Vein endothelial cell (primary cell): ENCODE measurements around the gene PLXNB3. TPM values are rescaled to one million over a fixed set of nuclear protein-coding genes. Genes with fewer than 3 reads are reported as not detected.

Source experiments
- total RNA-seq: library from RNA; depleted of rRNA; stranded (reverse); fragments of >200 nt; gene quantifications from 2 replicates; pipeline ENCODE4 v1.2.3, GENCODE V29; 2012

The PLXNB3 gene
- total RNA-seq: 11.0 and 11.4 TPM in 2 replicates

DNA sequence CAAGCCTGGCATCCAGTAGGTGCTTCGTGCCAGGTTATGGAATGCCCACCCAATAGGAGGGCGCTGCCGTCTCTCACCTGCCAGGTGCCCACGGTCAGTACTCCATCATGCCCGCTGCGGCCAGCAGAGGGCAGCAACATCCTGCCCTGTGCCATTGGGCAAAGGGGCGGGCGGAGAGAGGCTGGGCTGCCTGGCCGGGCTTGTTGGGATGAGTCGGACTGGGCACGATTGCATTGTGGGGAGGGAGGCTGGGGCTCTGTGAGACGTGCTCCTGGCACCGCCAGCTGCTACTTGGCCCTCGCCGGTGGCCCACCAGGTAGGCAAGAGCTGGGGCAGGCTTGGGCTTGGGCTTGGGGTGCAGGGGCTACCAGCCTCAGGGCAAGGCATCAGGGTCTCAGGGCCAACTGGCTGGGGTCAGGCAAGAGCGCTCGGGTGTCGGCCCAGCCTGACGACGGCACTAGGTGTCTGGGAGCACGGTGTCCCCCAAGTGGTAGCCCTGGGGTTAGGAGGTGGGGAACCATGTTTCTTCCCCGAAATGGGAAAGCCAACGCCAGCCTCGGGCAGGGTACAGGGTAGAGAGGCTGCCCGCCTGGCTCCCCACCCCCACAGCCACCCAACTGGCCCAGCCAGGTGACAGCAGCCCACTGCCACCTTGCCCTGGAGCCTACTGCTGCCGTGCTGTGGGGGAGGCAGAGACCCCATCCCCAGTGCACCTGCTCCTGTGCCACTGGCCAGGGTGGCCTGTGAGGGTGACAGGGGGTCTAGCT lies at the start of gene PLXNB3:
Gene PLXNB3 (plus strand): TSS at position 261 of the 767 bp plus-strand sequence. CDS start 1,287 bp downstream, outside the sequence.

DNA sequence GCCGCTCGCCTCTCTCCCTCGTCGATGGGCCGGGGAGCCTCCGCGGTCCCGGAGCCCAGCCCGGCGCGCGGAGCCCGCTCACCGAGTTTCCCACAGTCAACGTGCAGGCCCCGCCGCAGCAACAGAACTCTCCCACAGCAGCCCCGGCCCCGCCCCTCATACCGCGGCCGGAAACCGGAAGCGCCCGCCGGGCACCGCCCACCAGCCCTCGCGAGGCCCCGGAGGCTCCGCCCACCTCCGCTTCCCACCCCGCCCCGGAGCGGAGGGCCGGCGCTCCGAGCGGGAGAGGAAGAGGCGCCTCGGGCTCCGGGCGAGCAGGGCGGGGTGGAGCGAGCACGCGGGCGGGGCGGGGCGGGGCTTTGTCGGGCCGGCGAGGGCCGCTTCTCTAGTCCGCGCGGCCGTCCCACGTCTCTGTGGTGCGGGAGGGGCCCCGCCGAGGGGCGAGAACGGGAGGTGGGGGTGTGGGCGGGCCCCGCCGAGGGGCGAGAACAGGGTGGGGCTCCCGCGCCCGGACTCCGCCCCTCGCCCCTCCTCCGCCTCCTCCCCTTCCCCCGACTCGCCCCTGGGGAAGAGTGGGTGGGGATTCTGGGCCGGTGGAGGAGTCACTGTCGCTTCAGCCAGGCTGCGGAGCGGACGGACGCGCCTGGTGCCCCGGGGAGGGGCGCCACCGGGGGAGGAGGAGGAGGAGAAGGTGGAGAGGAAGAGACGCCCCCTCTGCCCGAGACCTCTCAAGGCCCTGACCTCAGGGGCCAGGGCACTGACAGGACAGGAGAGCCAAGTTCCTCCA lies 39.6 kb upstream of the PLXNB3 start, which contains the start of the genes ABCD1 and BCAP31:
Gene ABCD1 (plus strand): TSS at position 605 of the 787 bp plus-strand sequence. CDS start 411 bp downstream, outside the sequence.
Gene BCAP31 (minus strand): TSS at position 136 of the 787 bp plus-strand sequence. CDS start 1,143 bp downstream, outside the sequence.

DNA sequence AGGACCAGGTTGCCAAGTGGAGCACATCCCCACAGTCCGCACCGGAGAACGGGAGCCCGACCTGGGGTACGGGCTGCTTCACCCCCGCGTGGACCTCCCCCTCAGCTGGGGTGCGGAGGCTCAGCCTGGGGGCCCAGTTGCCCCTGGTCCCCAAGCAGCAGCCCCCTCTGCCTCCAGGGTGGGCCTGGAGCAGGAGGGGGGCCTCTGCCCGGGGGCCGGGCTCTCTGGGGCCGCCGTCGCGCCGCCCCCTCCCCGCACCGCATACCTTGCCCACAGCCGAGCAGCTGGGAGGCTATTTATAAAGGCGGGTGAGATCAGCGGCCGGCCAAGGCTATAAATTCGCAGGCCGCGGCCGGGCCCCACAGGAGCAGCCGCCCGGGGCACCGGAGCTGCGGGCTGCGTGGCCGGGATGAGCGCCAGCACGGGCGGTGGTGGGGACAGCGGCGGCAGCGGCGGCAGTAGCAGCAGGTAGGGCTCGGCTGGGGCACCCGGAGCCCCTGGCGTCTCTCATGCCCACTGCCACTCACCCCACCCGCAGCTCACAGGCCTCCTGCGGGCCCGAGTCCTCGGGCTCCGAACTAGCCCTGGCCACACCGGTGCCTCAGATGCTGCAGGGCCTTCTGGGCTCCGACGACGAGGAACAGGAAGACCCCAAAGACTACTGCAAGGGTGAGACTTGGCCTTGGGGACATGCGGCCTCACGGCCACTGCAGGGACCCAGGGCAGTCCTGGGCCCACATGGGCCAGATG lies 16.8 kb downstream of the PLXNB3 start, which contains the start of gene SRPK3:
Gene SRPK3 (plus strand): TSS at position 364 of the 750 bp plus-strand sequence. CDS start 46 bp downstream, at position 410.

GRCh38 chrX:153794018-153794896 lies 30.2 kb downstream of the PLXNB3 start, which contains the start of the genes IDH3G and SSR4:
Gene IDH3G (minus strand): TSS chrX:153794375. CDS start chrX:153794326, 49 bp downstream.
Gene SSR4 (plus strand): TSS chrX:153794668. CDS start chrX:153794688, 20 bp downstream.

Other genes with a start within 250 kb of the PLXNB3 start
- not detected in 2 replicates for gene ATP2B3, start 246.6 kb upstream of the PLXNB3 start, total RNA-seq
- 34.7 and 38.2 TPM in 2 replicates for gene CCNQ, start 165.1 kb upstream of the PLXNB3 start, total RNA-seq
- 0.19 and 0.33 TPM in 2 replicates for gene DUSP9, start 117.0 kb upstream of the PLXNB3 start, total RNA-seq
- not detected in 2 replicates for gene PNCK, start 90.4 kb upstream of the PLXNB3 start, total RNA-seq
- 12.4 and 24.2 TPM in 2 replicates for gene SLC6A8, start 76.3 kb upstream of the PLXNB3 start, total RNA-seq
- 245 and 312 TPM in 2 replicates for gene BCAP31, start 39.9 kb upstream of the PLXNB3 start, total RNA-seq
- 13.8 and 18.3 TPM in 2 replicates for gene ABCD1, start 39.4 kb upstream of the PLXNB3 start, total RNA-seq
- gene SRPK3, start 16.8 kb downstream of the PLXNB3 start, total RNA-seq: not detected in 2 replicates
- gene IDH3G, start 30.1 kb downstream of the PLXNB3 start, total RNA-seq: 53.2 and 57.8 TPM in 2 replicates
- gene SSR4, start 30.4 kb downstream of the PLXNB3 start, total RNA-seq: 177 and 318 TPM in 2 replicates
- gene PDZD4, start 66.3 kb downstream of the PLXNB3 start, total RNA-seq: 0.29 and 0.33 TPM in 2 replicates
- gene L1CAM, start 121.9 kb downstream of the PLXNB3 start, total RNA-seq: under 0.01 and 0.19 TPM in 2 replicates
- not detected in 2 replicates for gene AVPR2, start 140.4 kb downstream of the PLXNB3 start, total RNA-seq
- gene ARHGAP4, start 162.0 kb downstream of the PLXNB3 start, total RNA-seq: 5.3 and 20.6 TPM in 2 replicates
- 84.9 and 138 TPM in 2 replicates for gene NAA10, start 170.8 kb downstream of the PLXNB3 start, total RNA-seq
- 9.8 and 10.0 TPM in 2 replicates for gene RENBP, start 180.4 kb downstream of the PLXNB3 start, total RNA-seq
- 52.6 and 58.8 TPM in 2 replicates for gene HCFC1, start 207.6 kb downstream of the PLXNB3 start, total RNA-seq
- gene TMEM187, start 208.5 kb downstream of the PLXNB3 start, total RNA-seq: 1.9 and 8.2 TPM in 2 replicates